GM18499 (cell line): Measurements from ENCODE around the gene PGAP3.

Experiments
- ATAC-seq: cut with Tn5 transposase; IDR thresholded peaks from one replicate; pipeline ENCODE4 v1.9.1; 2021; ENCODE audit warnings: moderate number of reproducible peaks; ENCODE audit not compliant: insufficient read depth, unreplicated experiment

Gene PGAP3

GRCh38 chr17:39673335-39674081 is 14.3 kb downstream of the PGAP3 start:
- no peak for ATAC-seq

GRCh38 chr17:39672522-39673334 is 15.1 kb downstream of the PGAP3 start:
- ATAC-seq, result no peak

- ATAC-seq, result no peak
Measured at GRCh38 chr17:39671651-39672521, 16.0 kb downstream of the PGAP3 start.

- no peak for ATAC-seq
Measured at GRCh38 chr17:39670746-39671145, 17.1 kb downstream of the PGAP3 start.

- no peak for ATAC-seq
Measured at GRCh38 chr17:39669897-39670735, 17.7 kb downstream of the PGAP3 start.

- no peak for ATAC-seq
Measured at GRCh38 chr17:39667945-39668924, 19.6 kb downstream of the PGAP3 start, which contains the start of gene PNMT. Gene PNMT, plus strand, starts transcription at chr17:39668453. Its CDS starts 23 bp downstream, at chr17:39668476.

GRCh38 chr17:39667262-39667944 is 20.5 kb downstream of the PGAP3 start:
- ATAC-seq, result no peak

GRCh38 chr17:39666601-39667261 is 21.1 kb downstream of the PGAP3 start:
- no peak for ATAC-seq

GRCh38 chr17:39666231-39666600 is 21.6 kb downstream of the PGAP3 start:
- no peak for ATAC-seq

GRCh38 chr17:39665642-39666224 is 22.1 kb downstream of the PGAP3 start:
- ATAC-seq, result no peak

- no peak for ATAC-seq
Measured at GRCh38 chr17:39664581-39665561, 23.0 kb downstream of the PGAP3 start, which contains the start of gene TCAP. Gene TCAP, plus strand, starts transcription at chr17:39665349. Its CDS starts 11 bp downstream, at chr17:39665360.

GRCh38 chr17:39663688-39664580 is 23.9 kb downstream of the PGAP3 start:
- ATAC-seq, result no peak

GRCh38 chr17:39663340-39663687 is 24.5 kb downstream of the PGAP3 start:
- no peak for ATAC-seq

- no peak for ATAC-seq
Measured at GRCh38 chr17:39662551-39663339, 25.1 kb downstream of the PGAP3 start.
